HL-60 (cell line): ENCODE measurements around the gene ADCY3.

ENCODE experiments used
- GABPA ChIP-seq: IDR thresholded peaks from 2 replicates; pipeline ENCODE4 v1.6.1; 2012; ENCODE audit warnings: low read depth
- POLR2AphosphoS5 ChIP-seq: IDR thresholded peaks from 2 replicates; pipeline ENCODE4 v1.6.1; 2012; ENCODE audit warnings: low read depth
- SPI1 ChIP-seq: IDR thresholded peaks from 2 replicates; pipeline ENCODE4 v1.6.1; 2012; ENCODE audit warnings: low read depth, mild to moderate bottlenecking, borderline replicate concordance
- TF ChIP-seq, protein P1 (sequence below): IDR thresholded peaks from one replicate; pipeline ENCODE4 v1.5.1; 2011; ENCODE audit warnings: low read length, control low read depth, inconsistent platforms; ENCODE audit not compliant: insufficient read depth
- TF ChIP-seq, protein P2 (sequence below): IDR thresholded peaks from 2 replicates; pipeline ENCODE4 v1.6.1; 2012; ENCODE audit warnings: low read depth; ENCODE audit not compliant: insufficient replicate concordance

DNA sequence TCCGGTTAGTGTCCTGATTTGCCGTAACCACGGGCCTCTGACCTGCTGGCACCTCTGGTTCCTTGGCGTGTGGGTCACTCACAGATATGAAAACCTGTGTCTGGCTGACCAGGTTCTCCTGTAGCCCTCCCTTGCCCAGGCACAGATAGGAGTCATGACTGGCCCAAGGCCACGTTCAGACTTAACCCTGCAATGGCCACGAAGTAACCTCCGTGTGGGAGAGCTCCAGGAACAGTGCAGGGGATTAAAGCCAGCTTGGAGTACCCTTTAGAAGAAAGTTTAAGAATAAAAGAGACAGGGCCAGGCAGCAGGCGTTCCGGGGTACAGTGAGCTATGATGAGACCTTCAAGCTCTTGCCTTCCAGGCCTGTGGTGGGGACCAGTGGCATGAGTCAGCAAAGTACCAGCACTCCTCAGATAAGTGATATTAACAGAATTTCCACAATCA lies 101.3 kb downstream of the ADCY3 start:
- TF ChIP-seq, protein P1, sequence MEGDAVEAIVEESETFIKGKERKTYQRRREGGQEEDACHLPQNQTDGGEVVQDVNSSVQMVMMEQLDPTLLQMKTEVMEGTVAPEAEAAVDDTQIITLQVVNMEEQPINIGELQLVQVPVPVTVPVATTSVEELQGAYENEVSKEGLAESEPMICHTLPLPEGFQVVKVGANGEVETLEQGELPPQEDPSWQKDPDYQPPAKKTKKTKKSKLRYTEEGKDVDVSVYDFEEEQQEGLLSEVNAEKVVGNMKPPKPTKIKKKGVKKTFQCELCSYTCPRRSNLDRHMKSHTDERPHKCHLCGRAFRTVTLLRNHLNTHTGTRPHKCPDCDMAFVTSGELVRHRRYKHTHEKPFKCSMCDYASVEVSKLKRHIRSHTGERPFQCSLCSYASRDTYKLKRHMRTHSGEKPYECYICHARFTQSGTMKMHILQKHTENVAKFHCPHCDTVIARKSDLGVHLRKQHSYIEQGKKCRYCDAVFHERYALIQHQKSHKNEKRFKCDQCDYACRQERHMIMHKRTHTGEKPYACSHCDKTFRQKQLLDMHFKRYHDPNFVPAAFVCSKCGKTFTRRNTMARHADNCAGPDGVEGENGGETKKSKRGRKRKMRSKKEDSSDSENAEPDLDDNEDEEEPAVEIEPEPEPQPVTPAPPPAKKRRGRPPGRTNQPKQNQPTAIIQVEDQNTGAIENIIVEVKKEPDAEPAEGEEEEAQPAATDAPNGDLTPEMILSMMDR: no peak
- TF ChIP-seq, protein P2, sequence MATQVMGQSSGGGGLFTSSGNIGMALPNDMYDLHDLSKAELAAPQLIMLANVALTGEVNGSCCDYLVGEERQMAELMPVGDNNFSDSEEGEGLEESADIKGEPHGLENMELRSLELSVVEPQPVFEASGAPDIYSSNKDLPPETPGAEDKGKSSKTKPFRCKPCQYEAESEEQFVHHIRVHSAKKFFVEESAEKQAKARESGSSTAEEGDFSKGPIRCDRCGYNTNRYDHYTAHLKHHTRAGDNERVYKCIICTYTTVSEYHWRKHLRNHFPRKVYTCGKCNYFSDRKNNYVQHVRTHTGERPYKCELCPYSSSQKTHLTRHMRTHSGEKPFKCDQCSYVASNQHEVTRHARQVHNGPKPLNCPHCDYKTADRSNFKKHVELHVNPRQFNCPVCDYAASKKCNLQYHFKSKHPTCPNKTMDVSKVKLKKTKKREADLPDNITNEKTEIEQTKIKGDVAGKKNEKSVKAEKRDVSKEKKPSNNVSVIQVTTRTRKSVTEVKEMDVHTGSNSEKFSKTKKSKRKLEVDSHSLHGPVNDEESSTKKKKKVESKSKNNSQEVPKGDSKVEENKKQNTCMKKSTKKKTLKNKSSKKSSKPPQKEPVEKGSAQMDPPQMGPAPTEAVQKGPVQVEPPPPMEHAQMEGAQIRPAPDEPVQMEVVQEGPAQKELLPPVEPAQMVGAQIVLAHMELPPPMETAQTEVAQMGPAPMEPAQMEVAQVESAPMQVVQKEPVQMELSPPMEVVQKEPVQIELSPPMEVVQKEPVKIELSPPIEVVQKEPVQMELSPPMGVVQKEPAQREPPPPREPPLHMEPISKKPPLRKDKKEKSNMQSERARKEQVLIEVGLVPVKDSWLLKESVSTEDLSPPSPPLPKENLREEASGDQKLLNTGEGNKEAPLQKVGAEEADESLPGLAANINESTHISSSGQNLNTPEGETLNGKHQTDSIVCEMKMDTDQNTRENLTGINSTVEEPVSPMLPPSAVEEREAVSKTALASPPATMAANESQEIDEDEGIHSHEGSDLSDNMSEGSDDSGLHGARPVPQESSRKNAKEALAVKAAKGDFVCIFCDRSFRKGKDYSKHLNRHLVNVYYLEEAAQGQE: no peak
- TF ChIP-seq POLR2AphosphoS5 (no peak), GABPA (no peak), SPI1 (no peak)
